Measurements from ENCODE around the gene B3GNT2. TPM values are rescaled to one million over a fixed set of nuclear protein-coding genes. Genes with fewer than 3 reads are reported as not detected.

Gene B3GNT2
- total RNA-seq, 1 experiment from 2014 or later: 14.1 TPM

GRCh38 chr2:62231541-62231940 lies 35.6 kb downstream of the B3GNT2 start:
- no peaks in the 10 kb centered on the region for H3K9me3 ChIP-seq (ENCODE audit: control insufficient read depth, insufficient read depth, low read depth, low read length)
- H3K4me1 ChIP-seq (ENCODE audit: control insufficient read depth, insufficient read depth, low read length): no peaks in the 10 kb centered on the region
- in situ Hi-C loops (cut with HindIII; ENCODE audit: low pct_unique_long_range_greater_than_20kb, low sequenced_read_pairs) (no loop called here), intact Hi-C loops (cut with micrococcal nuclease; ENCODE audit: unreplicated experiment) (no loop called here)
- ATAC-seq (no peak), DNase-seq (ENCODE audit: low read depth, low spot score) (no peak)
- H3K4me3 ChIP-seq (ENCODE audit: low read depth in 2 of 2, low read length in 2 of 2): no peak overlapping the region
- TF ChIP-seq SIN3A (IDR thresholded peaks at IDR 0.05; ENCODE audit: borderline replicate concordance, insufficient read depth, low read depth, low read length): no peak
- no peak for TF ChIP-seq TCF7L2 (IDR thresholded peaks at IDR 0.05; ENCODE audit: low read depth, low read length)
- TF ChIP-seq POLR2AphosphoS5 (IDR thresholded peaks at IDR 0.05; ENCODE audit: low read depth, low read length): no peak
- TF ChIP-seq CTCF (IDR thresholded peaks at IDR 0.05): no peak
- no peak for TF ChIP-seq REST (IDR thresholded peaks at IDR 0.05; ENCODE audit: insufficient read depth in 1 of 2, low read depth in 2 of 2, low read length in 1 of 2)
- no peaks in the 10 kb centered on the region for H3K36me3 ChIP-seq (ENCODE audit: control insufficient read depth, insufficient read depth, low read length)
- POLR2A ChIA-PET: no interaction called here
- CTCF ChIA-PET: interaction anchor here (0.5 kb wide), 1 partner anchor 313 kb away, joined by 14 read pairs; no protein-coding TSS in a partner anchor
- H3K27ac ChIP-seq (ENCODE audit: low read length): no peak overlapping the region
- BruUV-seq (replicated peaks): no TSS peak
- no peaks in the 10 kb centered on the region for H3K27me3 ChIP-seq (ENCODE audit: control insufficient read depth, insufficient read depth, low read length)

DNA sequence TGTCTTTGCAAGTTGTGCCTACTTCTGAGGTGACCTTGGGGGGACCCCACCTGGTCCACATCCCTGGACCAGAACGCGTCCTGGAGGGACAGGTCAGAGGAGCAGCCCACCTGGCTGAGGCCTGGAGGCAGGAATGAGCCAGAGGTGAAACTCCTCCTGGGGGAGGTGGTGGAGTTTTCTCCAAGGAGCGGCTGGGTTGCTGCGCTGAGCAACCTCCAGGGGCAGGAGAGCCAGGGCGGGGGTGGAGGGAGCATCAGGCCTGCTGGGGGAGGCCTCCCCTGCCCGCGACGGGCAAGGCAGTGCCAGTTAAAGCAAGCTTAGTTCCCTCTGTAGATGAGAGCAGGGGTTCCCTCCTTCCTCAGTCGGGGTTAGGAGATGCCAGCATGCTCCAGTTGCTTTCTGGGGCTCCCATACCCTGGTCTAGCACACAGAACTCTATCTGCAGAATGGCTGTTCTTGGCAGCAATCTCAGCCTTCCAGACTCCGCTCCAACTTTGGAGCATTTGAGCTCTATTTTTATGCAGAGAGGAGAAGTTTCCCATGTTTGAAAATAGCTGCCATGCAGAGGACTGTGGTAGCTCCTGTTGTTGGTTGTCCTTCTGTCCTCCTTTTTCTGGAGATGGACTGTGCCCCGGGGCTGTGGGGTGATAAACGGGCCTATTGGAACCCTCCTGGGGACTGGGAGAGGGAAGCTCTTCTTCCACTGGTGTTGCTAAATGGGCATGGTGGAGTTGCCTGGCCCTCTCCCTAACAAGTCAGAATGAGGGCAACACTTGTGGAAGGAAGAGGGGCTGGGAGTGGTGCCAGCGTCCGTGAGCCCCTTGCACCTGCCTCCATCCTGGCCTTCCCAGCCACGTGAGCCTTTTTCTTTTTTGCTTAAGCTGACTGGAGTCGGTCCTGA lies 39.1 kb downstream of the B3GNT2 start:
- no peak overlapping the region for H3K4me3 ChIP-seq (ENCODE audit: low read depth in 2 of 2, low read length in 2 of 2)
- no TSS peak for BruUV-seq (replicated peaks)
- intact Hi-C loops (cut with micrococcal nuclease; ENCODE audit: unreplicated experiment) (no loop called here), in situ Hi-C loops (cut with HindIII; ENCODE audit: low pct_unique_long_range_greater_than_20kb, low sequenced_read_pairs) (no loop called here)
- POLR2A ChIA-PET: no interaction called here
- no peaks in the 10 kb centered on the region for H3K36me3 ChIP-seq (ENCODE audit: control insufficient read depth, insufficient read depth, low read length)
- H3K4me1 ChIP-seq (ENCODE audit: control insufficient read depth, insufficient read depth, low read length): no peaks in the 10 kb centered on the region
- TF ChIP-seq TCF7L2 (IDR thresholded peaks at IDR 0.05; ENCODE audit: low read depth, low read length) (no peak), REST (IDR thresholded peaks at IDR 0.05; ENCODE audit: insufficient read depth in 1 of 2, low read depth in 2 of 2, low read length in 1 of 2) (no peak), SIN3A (IDR thresholded peaks at IDR 0.05; ENCODE audit: borderline replicate concordance, insufficient read depth, low read depth, low read length) (no peak), CTCF (IDR thresholded peaks at IDR 0.05) (no peak), POLR2AphosphoS5 (IDR thresholded peaks at IDR 0.05; ENCODE audit: low read depth, low read length) (no peak)
- no peaks in the 10 kb centered on the region for H3K9me3 ChIP-seq (ENCODE audit: control insufficient read depth, insufficient read depth, low read depth, low read length)
- H3K27ac ChIP-seq (ENCODE audit: low read length): no peak overlapping the region
- H3K27me3 ChIP-seq (ENCODE audit: control insufficient read depth, insufficient read depth, low read length): no peaks in the 10 kb centered on the region
- ATAC-seq: no peak
- CTCF ChIA-PET: no interaction called here
- no peak for DNase-seq (ENCODE audit: low read depth, low spot score)
